Kidney epithelial cell (primary cell): Measurements from ENCODE around the gene ARIH2. TPM values are rescaled to one million over a fixed set of nuclear protein-coding genes. Genes with fewer than 3 reads are reported as not detected.

ENCODE experiments used
- DNase-seq: peaks from one replicate; pipeline ENCODE4 v3.0.0-alpha.2; 2010; ENCODE audit warnings: low read depth
- H3K27me3 ChIP-seq: 2 replicates; pipeline ENCODE4 v1.6.0; 2011; ENCODE audit warnings: low read length; ENCODE audit not compliant: control insufficient read depth, insufficient read depth
- H3K36me3 ChIP-seq: 2 replicates; pipeline ENCODE4 v1.5.1; 2011; ENCODE audit warnings: low read length; ENCODE audit not compliant: control insufficient read depth, insufficient read depth
- H3K4me3 ChIP-seq: 2 replicates; pipeline ENCODE4 v1.5.1; 2011; ENCODE audit warnings: low read depth, mild to moderate bottlenecking, control low read depth, low read length
- total RNA-seq: library from RNA; depleted of rRNA; stranded (reverse); fragments of >200 nt; gene quantifications from 2 replicates; pipeline ENCODE4 v1.2.3, GENCODE V29; 2015
- TF ChIP-seq, protein P1 (sequence below): IDR thresholded peaks from 2 replicates; pipeline ENCODE4 v1.5.1; 2011; ENCODE audit warnings: mild to moderate bottlenecking, moderate library complexity, low read length, control low read depth, inconsistent platforms; ENCODE audit not compliant: insufficient read depth, poor library complexity, severe bottlenecking

Gene ARIH2
- total RNA-seq, 1 donor from 2014 or later, result 99.9 TPM

- DNase-seq, result no peak
- H3K36me3 ChIP-seq, result no peaks in the 10 kb centered on the region
- TF ChIP-seq, protein P1, sequence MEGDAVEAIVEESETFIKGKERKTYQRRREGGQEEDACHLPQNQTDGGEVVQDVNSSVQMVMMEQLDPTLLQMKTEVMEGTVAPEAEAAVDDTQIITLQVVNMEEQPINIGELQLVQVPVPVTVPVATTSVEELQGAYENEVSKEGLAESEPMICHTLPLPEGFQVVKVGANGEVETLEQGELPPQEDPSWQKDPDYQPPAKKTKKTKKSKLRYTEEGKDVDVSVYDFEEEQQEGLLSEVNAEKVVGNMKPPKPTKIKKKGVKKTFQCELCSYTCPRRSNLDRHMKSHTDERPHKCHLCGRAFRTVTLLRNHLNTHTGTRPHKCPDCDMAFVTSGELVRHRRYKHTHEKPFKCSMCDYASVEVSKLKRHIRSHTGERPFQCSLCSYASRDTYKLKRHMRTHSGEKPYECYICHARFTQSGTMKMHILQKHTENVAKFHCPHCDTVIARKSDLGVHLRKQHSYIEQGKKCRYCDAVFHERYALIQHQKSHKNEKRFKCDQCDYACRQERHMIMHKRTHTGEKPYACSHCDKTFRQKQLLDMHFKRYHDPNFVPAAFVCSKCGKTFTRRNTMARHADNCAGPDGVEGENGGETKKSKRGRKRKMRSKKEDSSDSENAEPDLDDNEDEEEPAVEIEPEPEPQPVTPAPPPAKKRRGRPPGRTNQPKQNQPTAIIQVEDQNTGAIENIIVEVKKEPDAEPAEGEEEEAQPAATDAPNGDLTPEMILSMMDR, result no peak
- peak overlapping the region; percentile 94 for H3K4me3 ChIP-seq
- H3K27me3 ChIP-seq, result no peaks in the 10 kb centered on the region
These were observed 70.6 kb downstream of the ARIH2 start for GRCh38 chr3:48989126-48989795.

GRCh38 chr3:48989796-48990635, 71.4 kb downstream of the ARIH2 start, which contains the start of gene P4HTM:
Gene P4HTM, plus strand, starts transcription at chr3:48990241. Its CDS starts 16 bp downstream, at chr3:48990257.
- peak; percentile 65 for DNase-seq
- Histone ChIP-seq H3K27me3 (no peaks in the 10 kb centered on the region), H3K36me3 (no peaks in the 10 kb centered on the region), H3K4me3 (peak within 1 kb of the TSS; percentile 94)
- TF ChIP-seq, protein P1, result peak; percentile 43

DNA sequence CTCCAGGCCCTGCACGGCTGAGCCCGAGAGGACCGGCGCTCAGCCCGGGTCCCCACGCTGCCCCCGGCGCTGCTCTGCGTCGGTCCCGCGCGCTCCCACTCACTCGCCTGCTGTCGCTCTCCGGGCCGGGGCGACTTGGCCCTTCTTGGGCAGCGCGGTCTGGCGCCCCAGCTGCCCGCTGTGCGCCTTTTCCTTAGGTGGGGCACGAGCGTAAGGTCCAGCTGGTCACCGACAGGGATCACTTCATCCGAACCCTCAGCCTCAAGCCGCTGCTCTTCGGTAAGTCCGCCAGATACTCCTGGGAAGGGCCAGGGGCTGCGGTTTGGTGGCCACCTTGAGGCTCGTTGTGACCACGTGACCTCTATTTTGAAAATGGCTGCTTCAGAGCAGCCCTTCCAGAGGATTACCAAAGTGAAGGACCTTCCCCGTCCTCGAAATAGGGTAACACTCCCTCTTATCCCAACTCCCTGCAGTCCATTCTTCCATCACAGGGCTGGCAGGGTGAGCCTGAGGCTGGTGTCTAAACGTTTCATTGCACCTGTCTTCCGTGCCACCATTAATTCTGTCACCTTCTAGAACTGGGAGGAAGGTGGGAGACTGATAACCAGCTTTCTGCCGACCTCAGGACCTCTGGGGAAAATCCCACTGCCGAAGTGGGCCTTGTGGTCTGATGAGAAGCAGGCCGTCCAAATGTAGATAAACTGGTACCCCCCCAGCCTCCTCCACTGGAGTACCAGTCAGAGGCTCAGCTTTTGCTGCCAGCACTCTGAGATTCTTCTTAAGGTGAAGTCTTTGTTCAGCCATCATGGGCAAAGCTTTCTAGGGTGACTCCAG, 72.2 kb downstream of the ARIH2 start:
- Histone ChIP-seq H3K27me3 (no peaks in the 10 kb centered on the region), H3K36me3 (no peaks in the 10 kb centered on the region), H3K4me3 (peak overlapping the region; percentile 94)
- no peak for DNase-seq
- TF ChIP-seq, protein P1, result no peak

- TF ChIP-seq, protein P1, result no peak
- H3K36me3 ChIP-seq, result no peaks in the 10 kb centered on the region
- no peak for DNase-seq
- no peak overlapping the region for H3K4me3 ChIP-seq
- H3K27me3 ChIP-seq, result no peaks in the 10 kb centered on the region
These were observed 73.4 kb downstream of the ARIH2 start for GRCh38 chr3:48991851-48992545.

DNA sequence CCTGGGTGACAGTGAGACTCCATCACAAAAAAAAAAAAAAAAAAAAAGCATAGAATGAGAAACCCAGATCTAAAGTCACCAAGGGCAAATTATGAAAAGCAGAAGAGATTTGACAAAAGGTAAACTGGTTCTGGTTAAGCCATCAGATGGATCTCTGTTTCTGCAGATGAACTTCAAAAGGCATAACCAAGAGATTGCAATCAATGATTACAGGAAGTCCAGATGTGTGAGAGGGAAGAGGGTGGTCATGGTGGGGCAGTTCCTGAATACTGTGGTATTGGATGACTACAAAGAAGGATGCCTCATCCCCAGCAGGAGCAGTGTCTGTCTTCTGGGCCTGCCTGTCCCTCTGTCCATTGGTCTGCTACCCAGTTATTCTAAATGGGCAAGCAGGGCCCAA, 75.2 kb downstream of the ARIH2 start:
- no peaks in the 10 kb centered on the region for H3K27me3 ChIP-seq
- TF ChIP-seq, protein P1, result no peak
- no peak overlapping the region for H3K4me3 ChIP-seq
- no peaks in the 10 kb centered on the region for H3K36me3 ChIP-seq
- no peak for DNase-seq
